K562 (cell line): ENCODE measurements around the gene DST. TPM values are rescaled to one million over a fixed set of nuclear protein-coding genes. Genes with fewer than 3 reads are reported as not detected.
A peak's percentile ranks its signal among the peaks of the same experiment; 100 is the strongest.

Experiments used
- ATAC-seq: fragments of 200-7000 bp; cut with Tn5 transposase; 3 replicates; pipeline ENCODE4 v1.9.1; 2020; ENCODE audit warnings: moderate library complexity
- BruUV-seq: library from RNA; stranded (reverse); fragments of 400-500 nt; replicated peaks from 2 replicates; lab custom pipeline; 2021; lab: Mats Ljungman, UMichigan
- CTCF ChIA-PET: fragments of 300-600 bp; formaldehyde crosslinking; extraction: SDS; loops from one replicate; lab custom pipeline; 2021; ENCODE audit warnings: low intra/inter-chr PET ratio; lab: Yijun Ruan, JAX
- POLR2A ChIA-PET: fragments of 300-600, 350-650 bp; sonication (Branson Sonifier 250); formaldehyde crosslinking; extraction: SDS; loops from one replicate; lab custom pipeline; 2021; ENCODE audit warnings: antibody characterized with exemption, inconsistent platforms; lab: Yijun Ruan, JAX
- DNase-seq, 4 experiments: peaks; one replicate each; pipeline versions ENCODE4 v3.0.0 to v3.0.0-alpha.2; 2011 to 2018; ENCODE audit warnings: low spot score in 3 of 4, mixed read lengths in 3 of 4; ENCODE audit errors: extremely low read depth in 1 of 4
- FAIRE-seq: peaks from 2 replicates; lab custom pipeline; 2011; peaks lifted over from hg19 to GRCh38; lab: Jason Lieb, UNC
- H2AFZ ChIP-seq: 2 replicates; pipeline ENCODE4 v1.6.0; 2011; ENCODE audit warnings: low read depth, low read length, control low read depth, inconsistent platforms
- H3K27ac ChIP-seq: fragments of 200-600 bp; 3 replicates; pipeline ENCODE4 v1.8.0; 2011; ENCODE audit warnings: low read depth, mild to moderate bottlenecking, control low read depth, inconsistent platforms, low read length, moderate library complexity, mixed read lengths; ENCODE audit errors: extremely low read depth
- H3K27me3 ChIP-seq, 2 experiments: fragments of 300-600 bp in 1 of 2; 2 replicates in 1 of 2; 3 replicates in 1 of 2; pipeline versions ENCODE4 v1.6.0 to v1.8.0; 2011; ENCODE audit warnings: inconsistent platforms in 2 of 2, low read length in 2 of 2, mild to moderate bottlenecking in 1 of 2, mixed read lengths in 1 of 2, moderate library complexity in 1 of 2; ENCODE audit not compliant: control insufficient read depth in 2 of 2, insufficient read depth in 2 of 2
- H3K36me3 ChIP-seq: fragments of 300-600 bp; 3 replicates; pipeline ENCODE4 v1.8.0; 2011; ENCODE audit warnings: mild to moderate bottlenecking, low read length, inconsistent platforms; ENCODE audit not compliant: control insufficient read depth, insufficient read depth
- H3K4me1 ChIP-seq, 2 experiments: fragments of 200-600 bp in 1 of 2; replicated peaks in 1 of 2; 2 replicates in 1 of 2; 3 replicates in 1 of 2; pipeline versions ENCODE4 v1.5.1 to v1.8.0; 2011; ENCODE audit warnings: inconsistent platforms in 2 of 2, low read length in 2 of 2, mild to moderate bottlenecking in 1 of 2, mixed read lengths in 1 of 2, moderate library complexity in 1 of 2; ENCODE audit not compliant: control insufficient read depth in 2 of 2, insufficient read depth in 2 of 2
- H3K4me2 ChIP-seq: 2 replicates; pipeline ENCODE4 v1.6.1; 2011; ENCODE audit warnings: low read length, control low read depth, inconsistent platforms, mixed read lengths; ENCODE audit not compliant: insufficient read depth
- H3K4me3 ChIP-seq: fragments of 200-600 bp; sonication (generic), shearing (Covaris generic); 2 replicates; pipeline ENCODE4 v1.5.1; 2016; ENCODE audit warnings: control low read depth, inconsistent platforms
- H3K79me2 ChIP-seq: fragments of 200-600 bp; 3 replicates; pipeline ENCODE4 v1.8.0; 2011; ENCODE audit warnings: low read length, inconsistent platforms; ENCODE audit not compliant: control insufficient read depth, insufficient read depth
- H3K9ac ChIP-seq, 2 experiments: 2 replicates each; pipeline versions ENCODE4 v1.6.0 to v1.6.1; 2011; ENCODE audit warnings: low read depth in 2 of 2, low read length in 2 of 2, control low read depth in 1 of 2, inconsistent platforms in 1 of 2, mild to moderate bottlenecking in 1 of 2, mixed read lengths in 1 of 2; ENCODE audit not compliant: insufficient read depth in 1 of 2
- H3K9me1 ChIP-seq: one replicate; pipeline ENCODE4 v1.6.0; 2011; ENCODE audit warnings: inconsistent platforms, mild to moderate bottlenecking, low read length, moderate library complexity; ENCODE audit not compliant: control insufficient read depth, insufficient read depth
- H3K9me3 ChIP-seq: replicated peaks from 2 replicates; pipeline ENCODE4 v1.5.1; 2011; ENCODE audit warnings: low read depth, low read length, inconsistent platforms; ENCODE audit not compliant: control insufficient read depth, insufficient read depth
- H4K20me1 ChIP-seq: replicated peaks from 2 replicates; pipeline ENCODE4 v1.6.1; 2011; ENCODE audit warnings: low read length, inconsistent platforms, mixed read lengths; ENCODE audit not compliant: control insufficient read depth, insufficient read depth
- BRD9 ChIP-seq: fragments of 450-650 bp; IDR thresholded peaks from 2 replicates; pipeline ENCODE4 v1.6.1; 2018; ENCODE audit warnings: low read depth; ENCODE audit not compliant: partially characterized antibody
- LEF1 ChIP-seq: fragments of 450-650 bp; IDR thresholded peaks from 2 replicates; pipeline ENCODE4 v1.6.1; 2016; ENCODE audit warnings: mild to moderate bottlenecking
- OTX1 ChIP-seq: fragments of 450-650 bp; formaldehyde crosslinking; IDR thresholded peaks from 2 replicates; pipeline ENCODE4 v1.4.0; 2022; ENCODE audit warnings: mild to moderate bottlenecking
- PYGO2 ChIP-seq: fragments of 450-650 bp; IDR thresholded peaks from 2 replicates; pipeline ENCODE4 v1.6.1; 2016; ENCODE audit warnings: mild to moderate bottlenecking, missing genetic modification characterization, moderate library complexity, missing compliant biosample characterization
- TFAM ChIP-seq: fragments of 250-450 bp; sonication (Bioruptor Pico); conservative IDR thresholded peaks from 2 replicates; pipeline ENCODE4 v1.5.0; 2021; ENCODE audit warnings: mild to moderate bottlenecking, moderate library complexity
- ZBTB2 ChIP-seq: fragments of 450-650 bp; IDR thresholded peaks from 2 replicates; pipeline ENCODE4 v1.6.1; 2016; ENCODE audit warnings: antibody characterized with exemption
- ZNF707 ChIP-seq: fragments of 250-450 bp; sonication (Bioruptor Pico); conservative IDR thresholded peaks from 2 replicates; pipeline ENCODE4 v1.8.0; 2022; ENCODE audit warnings: inconsistent platforms, mild to moderate bottlenecking, moderate library complexity
- ZNF76 ChIP-seq: fragments of 250-450 bp; sonication (Bioruptor Pico); IDR thresholded peaks from 2 replicates; pipeline ENCODE4 v1.4.0; 2020; ENCODE audit warnings: mild to moderate bottlenecking, moderate library complexity, borderline replicate concordance
- ZSCAN32 ChIP-seq: fragments of 450-650 bp; formaldehyde crosslinking; IDR thresholded peaks from 2 replicates; pipeline ENCODE4 v1.4.0; 2020; ENCODE audit warnings: mild to moderate bottlenecking, moderate library complexity
- WGBS: fragments of 100-300 bp; shearing (Covaris generic); methylation state at CpG from one replicate; pipeline ENCODE4 v1.1.6; 2016; ENCODE audit warnings: low coverage, mixed read lengths; ENCODE audit not compliant: insufficient coverage; ENCODE audit errors: missing lambda C conversion rate; 5-methylcytosine and 5-hydroxymethylcytosine counted together
- in situ Hi-C: fragments of 300-500 bp; cut with MboI; formaldehyde crosslinking; loops from 4 replicates; pipeline ENCODE4 v1.15.0; 2018; ENCODE audit warnings: inconsistent platforms, mixed read lengths
- intact Hi-C: fragments of 100-400 bp; cut with micrococcal nuclease; formaldehyde crosslinking; loops from 2 replicates; pipeline ENCODE4 v1.14.2; 2022
- polyA plus RNA-seq, 8 experiments: library from polyadenylated mRNA; depleted of rRNA in 4 of 8; stranded (reverse) in 5 of 8; unstranded in 3 of 8; fragments of >200 nt; fragmentation: Nextera tagmentation in 2 of 8; fragmentation: Illumina TruSeq in 1 of 8; extraction: Ambion mirVana in 2 of 8; extraction: Trizol in 1 of 8; gene quantifications; 2 replicates each; pipeline versions ENCODE4 v1.2.1 to v1.2.3, GENCODE V29; 2011 to 2014; ENCODE audit warnings: inconsistent platforms in 1 of 8, missing spikeins in 1 of 8
- total RNA-seq, 7 experiments: library from RNA; depleted of rRNA in 6 of 7; stranded (reverse); fragments of >200 nt in 6 of 7; fragmentation: Illumina TruSeq in 2 of 7; extraction: Trizol in 2 of 7; gene quantifications; 2 replicates each; pipeline versions ENCODE4 v1.2.1 to v1.2.3, GENCODE V29; 2011 to 2021; ENCODE audit warnings: low replicate concordance in 1 of 7
- TF ChIP-seq, protein P1 (sequence below): IDR thresholded peaks from 3 replicates; pipeline ENCODE4 v1.6.1; 2011; ENCODE audit warnings: borderline replicate concordance, mild to moderate bottlenecking, moderate library complexity; ENCODE audit not compliant: insufficient read length; ENCODE audit errors: extremely low read depth

The DST gene
- total and polyA plus RNA-seq, 9 of the 15 experiments (the other 6 are each of a cell fraction or from before 2014, with no cell fraction given): 5.2 to 21.9 (median 13.3) TPM

DNA sequence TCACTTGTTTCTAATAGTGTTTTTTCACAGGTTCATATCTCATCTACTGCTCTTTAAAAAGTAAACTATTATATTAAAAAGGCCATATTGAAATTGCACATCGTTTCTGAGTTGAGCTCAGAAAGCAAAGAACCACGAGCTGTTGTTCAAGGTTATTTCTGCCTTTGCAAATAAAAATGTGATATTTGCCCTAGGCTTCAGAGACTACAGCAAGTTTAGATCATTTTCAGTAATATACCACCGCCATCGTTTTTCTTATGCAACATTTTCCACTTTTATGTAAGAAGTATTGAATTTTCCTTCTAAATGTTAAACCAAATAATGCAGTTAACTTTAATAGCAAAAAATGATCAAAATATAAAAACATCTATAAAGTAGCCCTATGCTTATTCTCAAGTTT is 71.1 kb downstream of the DST start:
- Histone ChIP-seq H3K79me2 (no peaks in the 10 kb centered on the region), H3K9me1 (no peaks in the 10 kb centered on the region), H3K27ac (no peak overlapping the region)
- POLR2A ChIA-PET: no interaction called here
- TF ChIP-seq ZNF707 (CRISPR knock-in tag): no peak
- TF ChIP-seq, all 486 proteins: peak for 0
- FAIRE-seq: no peak
- Histone ChIP-seq H3K4me3 (no peak overlapping the region), H3K4me2 (no peak overlapping the region), H3K9ac (no peak overlapping the region), H3K4me1 (no peaks in the 10 kb centered on the region), H2AFZ (no peak overlapping the region), H3K27me3 (no peaks in the 10 kb centered on the region), H3K36me3 (no peaks in the 10 kb centered on the region), H3K9me3 (no peaks in the 10 kb centered on the region), H4K20me1 (no peaks in the 10 kb centered on the region)
- no peak for ATAC-seq
- in situ Hi-C loops: no loop called here
- CTCF ChIA-PET: no interaction called here
- intact Hi-C loops: loop anchor here (2.0 kb wide), 1 partner anchor 201 kb away; no protein-coding TSS in a partner anchor
- no TSS peak for BruUV-seq
- WGBS: 22% methylated on average over 4 of the region's 4 CpGs
- no peak for DNase-seq

DNA sequence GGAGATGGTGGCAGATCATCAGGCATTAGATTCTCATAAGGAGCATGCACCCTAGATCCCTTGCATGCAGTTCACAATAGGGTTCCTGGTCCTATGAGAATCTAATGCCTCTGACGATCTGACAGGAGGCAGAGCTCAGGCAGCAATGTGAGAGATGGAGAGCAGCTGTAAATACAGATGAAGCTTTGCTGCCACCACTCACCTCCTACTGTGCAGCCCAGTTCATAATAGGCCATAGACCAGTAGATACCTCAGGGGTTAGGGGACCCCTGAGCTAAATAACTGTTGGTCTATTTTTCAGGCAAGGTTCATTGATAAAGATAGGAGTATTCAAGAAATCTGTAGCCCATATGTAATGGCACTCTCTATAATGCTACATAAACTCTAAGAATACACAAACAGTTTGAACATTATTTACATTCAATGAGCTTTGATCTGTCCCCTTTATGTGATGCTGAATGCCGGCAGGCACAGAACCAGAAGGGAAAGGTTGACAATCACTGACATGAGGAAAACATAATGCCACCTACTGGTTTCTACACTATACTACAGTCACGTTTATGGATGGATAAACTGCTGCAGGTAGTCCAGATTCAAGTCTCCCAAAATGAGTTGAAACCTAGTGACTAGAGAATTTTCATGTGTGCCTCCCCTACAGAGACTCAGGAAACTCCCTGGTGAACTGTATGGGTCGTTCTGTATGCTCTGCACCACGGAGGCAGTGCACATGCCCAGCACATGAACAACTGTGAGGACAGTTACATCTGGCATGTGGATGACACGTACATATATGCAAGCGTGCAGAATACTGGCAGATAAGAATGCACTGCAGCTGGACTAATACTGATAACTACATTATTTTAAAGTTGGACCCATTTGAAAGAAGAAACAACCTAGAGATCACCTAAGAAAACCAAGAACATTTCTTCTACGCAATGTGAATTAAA is 72.0 kb downstream of the DST start:
- Histone ChIP-seq H3K9me1 (no peaks in the 10 kb centered on the region), H3K27me3 (no peaks in the 10 kb centered on the region), H3K4me3 (no peak overlapping the region), H3K4me1 (no peaks in the 10 kb centered on the region), H3K9ac (no peak overlapping the region), H3K27ac (no peak overlapping the region), H3K79me2 (no peaks in the 10 kb centered on the region), H4K20me1 (no peaks in the 10 kb centered on the region), H3K9me3 (no peaks in the 10 kb centered on the region), H3K36me3 (no peaks in the 10 kb centered on the region), H3K4me2 (no peak overlapping the region), H2AFZ (no peak overlapping the region)
- intact Hi-C loops (loop anchor here (1.0 to 2.0 kb wide), 2 partner anchors 200 to 211 kb away; no protein-coding TSS in a partner anchor), in situ Hi-C loops (no loop called here)
- BruUV-seq: no TSS peak
- 37% methylated on average over 8 of the region's 8 CpGs for WGBS
- peak; percentile 89 for ATAC-seq
- CTCF ChIA-PET: interaction anchor here (1.4 kb wide), 1 partner anchor 211 kb away, joined by 4 read pairs; no protein-coding TSS in a partner anchor
- peak in 2 of 4 experiments; percentile 38 to 39 for DNase-seq
- POLR2A ChIA-PET: no interaction called here
- peak; percentile 84 for FAIRE-seq
- TF ChIP-seq ZSCAN32 (CRISPR knock-in tag) (no peak), OTX1 (CRISPR knock-in tag) (no peak), BRD9 (no peak), PYGO2 (tag) (no peak), ZNF76 (CRISPR knock-in tag) (no peak), ZBTB2 (no peak), TFAM (CRISPR knock-in tag) (no peak), LEF1 (no peak)
- TF ChIP-seq, protein P1, sequence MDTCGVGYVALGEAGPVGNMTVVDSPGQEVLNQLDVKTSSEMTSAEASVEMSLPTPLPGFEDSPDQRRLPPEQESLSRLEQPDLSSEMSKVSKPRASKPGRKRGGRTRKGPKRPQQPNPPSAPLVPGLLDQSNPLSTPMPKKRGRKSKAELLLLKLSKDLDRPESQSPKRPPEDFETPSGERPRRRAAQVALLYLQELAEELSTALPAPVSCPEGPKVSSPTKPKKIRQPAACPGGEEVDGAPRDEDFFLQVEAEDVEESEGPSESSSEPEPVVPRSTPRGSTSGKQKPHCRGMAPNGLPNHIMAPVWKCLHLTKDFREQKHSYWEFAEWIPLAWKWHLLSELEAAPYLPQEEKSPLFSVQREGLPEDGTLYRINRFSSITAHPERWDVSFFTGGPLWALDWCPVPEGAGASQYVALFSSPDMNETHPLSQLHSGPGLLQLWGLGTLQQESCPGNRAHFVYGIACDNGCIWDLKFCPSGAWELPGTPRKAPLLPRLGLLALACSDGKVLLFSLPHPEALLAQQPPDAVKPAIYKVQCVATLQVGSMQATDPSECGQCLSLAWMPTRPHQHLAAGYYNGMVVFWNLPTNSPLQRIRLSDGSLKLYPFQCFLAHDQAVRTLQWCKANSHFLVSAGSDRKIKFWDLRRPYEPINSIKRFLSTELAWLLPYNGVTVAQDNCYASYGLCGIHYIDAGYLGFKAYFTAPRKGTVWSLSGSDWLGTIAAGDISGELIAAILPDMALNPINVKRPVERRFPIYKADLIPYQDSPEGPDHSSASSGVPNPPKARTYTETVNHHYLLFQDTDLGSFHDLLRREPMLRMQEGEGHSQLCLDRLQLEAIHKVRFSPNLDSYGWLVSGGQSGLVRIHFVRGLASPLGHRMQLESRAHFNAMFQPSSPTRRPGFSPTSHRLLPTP: no peak
